HUES64 (cell line): ENCODE measurements around the gene ACSF3.

ENCODE experiments used
- H3K27ac ChIP-seq: 2 replicates; pipeline ENCODE4 v1.7.0; 2013; ENCODE audit warnings: low read depth, low read length, inconsistent platforms
- H3K27me3 ChIP-seq: 2 replicates; pipeline ENCODE4 v1.6.1; 2013; ENCODE audit warnings: mild to moderate bottlenecking, low read length; ENCODE audit not compliant: insufficient read depth
- H3K36me3 ChIP-seq: 2 replicates; pipeline ENCODE4 v1.6.1; 2013; ENCODE audit warnings: mild to moderate bottlenecking, low read length; ENCODE audit not compliant: insufficient read depth
- H3K4me1 ChIP-seq: 2 replicates; pipeline ENCODE4 v1.6.1; 2013; ENCODE audit warnings: mild to moderate bottlenecking, low read length, moderate library complexity; ENCODE audit not compliant: insufficient read depth
- H3K4me3 ChIP-seq: 2 replicates; pipeline ENCODE4 v1.5.1; 2013; ENCODE audit warnings: mild to moderate bottlenecking, low read length, moderate library complexity
- H3K9ac ChIP-seq: 2 replicates; pipeline ENCODE4 v1.6.1; 2013; ENCODE audit warnings: mild to moderate bottlenecking, low read depth, low read length
- H3K9me3 ChIP-seq: 2 replicates; pipeline ENCODE4 v1.6.1; 2013; ENCODE audit warnings: low read depth, low read length; ENCODE audit not compliant: insufficient read depth
- WGBS: fragments of 150-250, 120-280 bp; methylation state at CpG from one replicate; pipeline ENCODE4 v1.1.7; 2013; ENCODE audit warnings: missing lambda C conversion rate; 5-methylcytosine and 5-hydroxymethylcytosine counted together

Gene ACSF3

DNA sequence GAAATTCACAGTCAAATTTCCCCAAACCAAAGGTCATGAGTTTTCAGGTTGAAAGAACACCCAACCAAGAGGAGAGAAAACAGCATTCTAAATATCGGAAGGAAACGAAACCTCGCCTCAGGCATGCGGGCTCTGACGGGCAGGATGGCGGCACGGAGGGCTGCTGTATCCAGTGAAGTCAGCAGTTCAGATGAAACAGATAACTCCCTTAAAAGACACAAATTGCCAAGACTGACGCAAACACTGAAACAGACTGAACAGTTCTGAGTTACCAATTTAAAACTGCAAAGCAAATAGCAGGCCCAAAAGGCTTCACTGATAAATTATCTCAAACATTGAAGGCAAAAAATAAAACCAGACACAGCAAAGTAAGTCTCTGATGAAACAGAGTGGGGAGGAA, 57.3 kb downstream of the ACSF3 start:
- Histone ChIP-seq H3K27me3 (no peaks in the 10 kb centered on the region), H3K4me3 (no peak overlapping the region), H3K27ac (no peak overlapping the region), H3K4me1 (no peaks in the 10 kb centered on the region), H3K9me3 (peaks cover 26% of the 10 kb centered on the region), H3K36me3 (peaks cover 48% of the 10 kb centered on the region), H3K9ac (no peak overlapping the region)
- WGBS: 94% methylated on average over 8 of the region's 8 CpGs

DNA sequence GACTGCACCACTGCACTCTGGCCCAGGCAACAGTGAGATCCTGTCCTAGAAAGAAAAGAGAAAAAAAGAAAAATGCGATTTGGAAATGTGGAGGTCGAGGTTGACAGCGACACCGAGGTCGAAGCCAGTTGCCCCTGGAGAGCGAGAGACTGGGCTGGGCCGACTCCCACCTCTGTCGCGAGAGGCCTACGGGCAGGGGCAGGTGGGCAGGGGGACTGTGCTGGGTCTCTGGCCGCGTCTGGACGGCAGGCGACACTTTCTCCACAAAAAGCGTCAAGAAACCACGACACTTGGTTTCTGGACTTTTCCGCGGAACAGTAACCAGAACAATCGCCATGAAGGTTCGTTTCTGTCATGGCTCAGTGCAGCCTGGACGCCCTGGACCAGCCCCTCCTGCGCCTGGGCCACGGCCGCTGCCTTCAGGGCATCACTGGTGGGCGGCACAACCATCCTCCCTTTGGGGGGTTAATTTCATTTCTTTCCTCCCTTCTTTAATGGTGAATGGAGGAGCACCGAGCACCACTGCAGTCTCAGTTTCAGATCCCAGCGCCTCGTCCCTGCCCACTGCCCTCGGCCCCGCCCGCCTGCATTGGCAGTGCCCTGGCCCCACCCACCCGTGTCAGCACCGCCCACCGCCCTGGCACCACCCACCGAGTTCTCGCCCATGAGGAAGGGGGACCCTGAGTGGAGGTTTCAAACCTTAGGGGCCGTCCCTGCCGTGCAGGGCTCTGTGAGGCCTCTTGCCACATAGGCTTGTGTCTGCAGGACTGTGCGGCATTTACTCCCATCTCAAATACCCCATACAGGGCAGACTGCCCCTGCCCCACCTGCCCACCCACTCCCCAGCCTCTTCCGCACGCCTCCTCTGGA, 59.4 kb downstream of the ACSF3 start:
- Histone ChIP-seq H3K36me3 (peaks cover 33% of the 10 kb centered on the region), H3K27me3 (no peaks in the 10 kb centered on the region), H3K4me3 (no peak overlapping the region), H3K27ac (no peak overlapping the region), H3K9ac (no peak overlapping the region), H3K4me1 (no peaks in the 10 kb centered on the region), H3K9me3 (peaks cover 28% of the 10 kb centered on the region)
- 92% methylated on average over 40 of the region's 41 CpGs for WGBS

DNA sequence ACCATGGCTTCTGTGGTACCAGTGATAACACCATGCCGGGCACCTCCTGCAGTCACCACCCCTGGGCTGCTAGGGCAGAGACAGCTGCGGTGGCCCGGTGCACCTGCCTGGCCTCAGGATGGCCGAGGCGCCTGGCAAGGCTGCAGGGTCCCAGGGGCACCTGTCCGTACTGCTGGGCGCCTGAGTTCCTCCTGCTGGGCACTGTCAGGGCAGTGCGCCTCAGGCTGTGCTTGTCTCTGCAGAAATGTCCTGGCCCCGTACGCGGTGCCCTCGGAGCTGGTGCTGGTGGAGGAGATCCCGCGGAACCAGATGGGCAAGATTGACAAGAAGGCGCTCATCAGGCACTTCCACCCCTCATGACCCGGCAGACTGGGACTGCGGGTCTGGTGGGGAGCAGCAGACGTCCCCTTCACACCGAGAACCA, 60.2 kb downstream of the ACSF3 start:
- Histone ChIP-seq H3K4me1 (no peaks in the 10 kb centered on the region), H3K36me3 (peaks cover 26% of the 10 kb centered on the region), H3K27ac (no peak overlapping the region), H3K9ac (no peak overlapping the region), H3K27me3 (no peaks in the 10 kb centered on the region), H3K9me3 (peaks cover 27% of the 10 kb centered on the region), H3K4me3 (no peak overlapping the region)
- 94% methylated on average over 19 of the region's 19 CpGs for WGBS

DNA sequence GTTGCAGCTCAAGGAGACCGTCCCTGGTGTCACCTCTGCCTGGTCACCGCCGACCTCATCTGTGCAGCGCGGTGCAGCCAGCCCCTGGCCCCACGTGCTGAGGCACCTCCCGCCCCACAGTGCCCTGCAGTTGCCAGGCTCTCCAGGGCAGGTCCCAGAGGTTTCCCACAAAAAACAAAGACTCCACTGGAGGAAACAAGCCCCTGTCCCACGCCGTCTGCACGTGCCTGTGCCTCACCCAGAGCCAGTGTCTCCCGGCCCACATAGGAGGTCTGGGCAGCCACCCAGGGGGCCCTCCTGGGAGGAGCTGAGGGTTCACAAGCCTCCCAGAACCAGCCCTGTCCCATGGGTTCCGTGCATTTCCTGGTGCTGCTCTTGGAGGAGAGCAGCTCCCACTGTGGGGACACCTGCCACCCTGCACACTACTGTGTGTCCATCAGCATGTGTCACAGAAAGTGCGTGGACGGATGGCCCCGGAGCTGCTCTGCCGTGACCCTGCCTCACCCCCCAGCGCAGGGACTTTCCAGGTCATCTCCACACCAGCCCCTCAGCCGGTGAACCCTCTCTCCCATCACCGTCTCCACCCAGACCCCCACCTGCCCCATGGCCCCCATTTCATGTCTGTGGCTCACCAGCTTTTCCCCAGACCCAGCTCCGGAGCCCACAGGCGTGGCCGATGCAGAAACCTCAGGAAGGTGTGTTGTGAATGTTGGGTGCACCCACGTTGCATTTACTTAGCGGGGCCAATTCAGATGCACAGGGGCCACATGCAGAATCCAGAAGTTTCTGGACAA, 60.9 kb downstream of the ACSF3 start:
- Histone ChIP-seq H3K27me3 (no peaks in the 10 kb centered on the region), H3K9me3 (peaks cover 20% of the 10 kb centered on the region), H3K4me1 (no peaks in the 10 kb centered on the region), H3K27ac (no peak overlapping the region), H3K4me3 (no peak overlapping the region), H3K36me3 (peaks cover 19% of the 10 kb centered on the region), H3K9ac (no peak overlapping the region)
- WGBS: 87% methylated on average over 24 of the region's 24 CpGs

DNA sequence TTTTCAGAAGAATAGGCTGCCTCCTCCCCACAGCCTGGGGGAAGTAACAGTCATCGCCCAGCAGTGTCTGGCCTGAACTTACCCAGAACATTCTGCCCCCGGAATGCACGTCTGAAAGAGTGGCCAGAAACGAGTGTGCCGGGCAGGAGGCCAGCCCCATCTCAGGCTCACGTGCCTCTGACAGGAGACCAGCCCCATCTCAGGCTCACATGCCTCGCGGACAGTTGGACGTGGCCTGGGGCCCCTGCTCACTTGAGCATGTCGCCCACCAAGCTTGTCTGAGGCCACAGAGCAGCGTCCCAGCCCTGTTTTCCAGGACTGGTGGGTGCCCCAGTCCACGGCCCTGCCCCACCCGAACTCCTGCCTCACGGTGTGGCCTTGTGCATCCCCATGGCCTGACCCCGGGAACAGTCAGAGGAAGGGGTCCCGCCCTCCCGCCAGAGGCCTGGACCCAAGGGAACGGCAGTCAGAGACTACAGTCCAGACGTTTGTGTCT, 61.6 kb downstream of the ACSF3 start:
- Histone ChIP-seq H3K27ac (no peak overlapping the region), H3K4me3 (no peak overlapping the region), H3K9me3 (peaks cover 13% of the 10 kb centered on the region), H3K4me1 (no peaks in the 10 kb centered on the region), H3K36me3 (peaks cover 12% of the 10 kb centered on the region), H3K27me3 (no peaks in the 10 kb centered on the region), H3K9ac (no peak overlapping the region)
- WGBS: 69% methylated on average over 19 of the region's 19 CpGs

DNA sequence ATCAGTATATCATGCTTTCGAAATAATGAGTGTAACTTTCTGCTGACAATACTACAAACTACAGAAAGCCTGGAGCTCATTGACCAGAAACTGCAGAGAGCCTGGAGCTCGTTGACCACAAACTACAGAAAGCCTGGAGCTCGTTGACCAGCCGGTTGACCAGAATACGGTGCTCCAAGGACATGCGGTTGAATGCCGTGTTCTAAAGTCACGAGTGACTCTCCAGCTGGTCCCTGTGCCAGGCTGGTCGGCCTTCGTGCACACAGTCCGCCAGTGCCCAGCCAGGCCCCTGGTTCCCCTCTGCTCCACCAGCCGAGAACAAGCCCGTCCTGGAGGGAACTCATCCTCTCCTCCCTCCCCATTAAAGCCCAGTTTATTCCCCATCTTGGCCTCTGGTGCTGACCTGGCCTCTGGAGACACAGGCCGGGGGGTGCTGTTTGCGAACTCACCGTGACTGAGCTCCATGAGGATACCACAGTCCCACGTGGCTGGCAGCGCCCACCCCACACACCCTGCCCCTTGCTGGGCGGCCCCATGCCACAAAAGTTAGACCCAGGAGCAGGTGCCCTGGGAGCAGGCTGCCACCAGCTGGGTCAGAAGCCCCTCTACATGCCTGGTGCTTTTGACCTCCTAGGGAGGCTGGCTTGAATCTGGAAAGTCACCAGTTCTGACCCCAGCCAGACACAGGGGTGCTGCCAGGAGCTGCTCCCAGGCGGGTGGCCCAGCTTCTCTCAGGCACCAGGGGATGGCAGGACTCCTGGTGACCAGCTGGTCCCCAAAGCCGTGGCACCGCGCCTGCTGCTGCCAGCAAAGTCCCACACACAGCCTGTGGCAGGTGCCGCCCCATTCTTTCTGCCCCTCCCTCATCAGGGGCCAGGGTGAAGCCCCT, 62.4 kb downstream of the ACSF3 start:
- peaks cover 12% of the 10 kb centered on the region for H3K9me3 ChIP-seq
- WGBS: 83% methylated on average over 24 of the region's 24 CpGs
- H3K9ac ChIP-seq: no peak overlapping the region
- H3K27ac ChIP-seq: no peak overlapping the region
- H3K36me3 ChIP-seq: peaks cover 4% of the 10 kb centered on the region
- no peaks in the 10 kb centered on the region for H3K4me1 ChIP-seq
- no peak overlapping the region for H3K4me3 ChIP-seq
- no peaks in the 10 kb centered on the region for H3K27me3 ChIP-seq

DNA sequence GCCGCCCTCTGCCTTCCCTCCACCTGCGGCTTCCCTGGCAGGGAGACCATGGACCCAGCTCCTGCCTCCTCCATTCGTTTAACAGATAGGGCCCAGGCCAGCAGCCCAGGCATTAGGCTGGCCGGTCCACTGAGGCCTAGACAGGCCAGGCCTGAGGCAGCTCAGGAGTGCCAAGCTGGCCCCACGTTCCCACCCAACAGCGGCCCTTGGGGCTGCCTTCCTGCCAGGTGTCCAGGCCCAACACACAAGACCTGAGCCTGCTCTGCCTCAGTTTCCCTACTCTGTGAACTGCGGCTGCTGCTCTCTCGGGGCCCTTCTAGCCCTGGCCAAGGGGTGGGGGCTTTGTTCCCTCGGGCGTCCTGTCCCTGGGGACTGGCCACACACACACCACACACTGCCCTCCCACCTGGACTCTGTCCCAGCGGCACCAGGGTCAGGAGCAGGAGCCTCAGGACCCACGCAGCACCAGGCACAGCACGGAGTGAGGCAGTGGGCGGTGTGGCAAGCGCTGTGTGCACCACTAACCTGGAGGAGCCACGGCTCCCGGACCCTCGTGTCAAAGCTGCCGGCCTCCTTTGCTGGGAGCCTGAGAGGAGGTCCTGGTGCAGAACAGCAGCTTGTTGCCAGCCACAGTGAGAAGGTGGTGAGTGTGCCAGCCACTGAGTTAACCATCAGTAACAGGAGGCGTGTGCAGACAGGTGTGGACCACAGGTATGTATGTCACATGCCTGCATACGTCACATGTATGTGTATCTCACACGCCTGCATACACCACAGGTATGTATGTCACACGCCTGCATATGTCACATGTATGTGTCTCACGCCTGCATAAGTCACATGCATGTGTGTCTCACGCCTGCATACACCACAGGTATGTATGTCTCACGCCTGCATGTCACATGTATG, 63.3 kb downstream of the ACSF3 start:
- no peak overlapping the region for H3K9ac ChIP-seq
- H3K4me3 ChIP-seq: no peak overlapping the region
- no peaks in the 10 kb centered on the region for H3K4me1 ChIP-seq
- H3K9me3 ChIP-seq: peaks cover 12% of the 10 kb centered on the region
- H3K27me3 ChIP-seq: no peaks in the 10 kb centered on the region
- WGBS: 87% methylated on average over 26 of the region's 26 CpGs
- H3K27ac ChIP-seq: no peak overlapping the region
- no peaks in the 10 kb centered on the region for H3K36me3 ChIP-seq

DNA sequence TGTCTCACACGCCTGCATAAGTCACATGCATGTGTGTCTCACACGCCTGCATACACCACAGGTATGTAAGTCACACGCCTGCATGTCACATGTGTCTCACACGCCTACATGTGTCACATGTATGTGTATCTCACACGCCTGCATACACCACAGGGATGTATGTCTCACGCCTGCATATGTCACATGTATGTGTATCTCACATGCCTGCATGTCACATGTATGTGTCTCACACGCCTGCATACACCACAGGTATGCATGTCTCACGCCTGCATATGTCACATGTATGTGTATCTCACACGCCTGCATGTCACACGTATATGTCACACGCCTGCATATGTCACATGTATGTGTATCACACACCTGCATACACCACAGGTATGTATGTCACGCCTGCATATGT, 64.1 kb downstream of the ACSF3 start:
- no peak overlapping the region for H3K27ac ChIP-seq
- H3K36me3 ChIP-seq: no peaks in the 10 kb centered on the region
- 93% methylated on average over 12 of the region's 12 CpGs for WGBS
- peaks cover 12% of the 10 kb centered on the region for H3K9me3 ChIP-seq
- no peaks in the 10 kb centered on the region for H3K4me1 ChIP-seq
- H3K27me3 ChIP-seq: no peaks in the 10 kb centered on the region
- no peak overlapping the region for H3K9ac ChIP-seq
- no peak overlapping the region for H3K4me3 ChIP-seq

DNA sequence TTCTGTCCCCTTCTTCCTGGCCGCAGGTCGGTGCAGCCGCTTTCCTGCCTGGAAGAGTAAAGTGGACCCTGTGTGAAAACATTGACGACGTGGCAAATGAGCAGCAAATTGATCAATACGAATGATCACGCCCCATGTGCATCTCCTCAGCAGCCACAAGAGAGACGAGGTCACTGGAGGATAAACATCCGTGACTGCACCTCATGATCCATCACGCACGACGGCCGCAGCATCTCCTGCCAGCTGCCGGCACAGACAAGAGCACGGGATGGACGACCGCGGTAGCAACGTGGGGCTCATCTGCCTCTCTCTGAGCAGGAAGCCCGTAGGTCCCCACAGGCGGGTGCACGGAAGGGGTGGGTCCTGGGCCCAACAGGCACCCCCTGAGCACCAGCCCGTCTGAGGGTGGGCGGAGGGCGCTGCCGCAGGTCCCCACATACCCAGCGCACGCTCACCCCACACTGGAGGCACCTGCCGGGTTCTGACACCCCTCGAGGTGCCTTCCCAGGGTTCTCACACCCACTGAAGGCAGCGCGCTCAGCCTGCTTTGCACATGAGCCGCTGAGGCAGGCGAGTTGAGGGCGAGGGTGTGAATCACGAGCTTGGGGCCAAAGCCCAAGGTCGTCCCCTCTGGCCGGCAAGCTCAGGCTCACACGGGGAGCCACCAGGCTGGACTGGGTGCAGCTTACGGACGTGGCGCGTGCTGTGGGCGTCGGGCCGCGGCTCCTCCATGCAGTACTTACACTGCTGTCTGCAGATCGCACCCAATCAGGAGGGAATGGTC, 65.6 kb downstream of the ACSF3 start:
- no peaks in the 10 kb centered on the region for H3K36me3 ChIP-seq
- no peak overlapping the region for H3K27ac ChIP-seq
- H3K9me3 ChIP-seq: peaks cover 12% of the 10 kb centered on the region
- H3K9ac ChIP-seq: no peak overlapping the region
- H3K4me1 ChIP-seq: no peaks in the 10 kb centered on the region
- no peak overlapping the region for H3K4me3 ChIP-seq
- no peaks in the 10 kb centered on the region for H3K27me3 ChIP-seq
- 94% methylated on average over 48 of the region's 48 CpGs for WGBS
